ENCODE measurements around the gene KIFC1. TPM values are rescaled to one million over a fixed set of nuclear protein-coding genes. Genes with fewer than 3 reads are reported as not detected.

KIFC1 gene
- total and polyA plus RNA-seq, 2 of the 4 experiments (the other 2 are of a cell fraction): 33.9 to 40.6 TPM

- Histone ChIP-seq H3K9me3 (ENCODE audit: control insufficient read depth, insufficient read depth, low read length) (no peaks in the 10 kb centered on the region), H3K4me3 (ENCODE audit: insufficient read depth, low read depth, low read length) (no peak overlapping the region), H3K4me1 (ENCODE audit: control insufficient read depth, insufficient read depth, low read length) (no peaks in the 10 kb centered on the region), H2BK5ac (ENCODE audit: low read depth, low read length, poor library complexity, severe bottlenecking) (no peak overlapping the region), H3K9me1 (ENCODE audit: insufficient read depth, low read length) (no peaks in the 10 kb centered on the region; the same call in 1 of the 2 replicates), H2BK120ac (ENCODE audit: low read depth, low read length) (no peak overlapping the region), H4K20me1 (ENCODE audit: insufficient read depth, low read length) (no peaks in the 10 kb centered on the region), H3K27me3 (ENCODE audit: control insufficient read depth, insufficient read depth, low read length) (no peaks in the 10 kb centered on the region), H4K91ac (ENCODE audit: insufficient read depth, low read depth, low read length) (no peak overlapping the region), H2BK20ac (ENCODE audit: low read depth, low read length) (no peak overlapping the region), H3K4me2 (ENCODE audit: low read depth, low read length) (no peak overlapping the region), H3K4ac (ENCODE audit: low read depth, low read length) (no peak overlapping the region), H3K23ac (ENCODE audit: low read depth, low read length) (no peak overlapping the region), H3K14ac (replicated peaks; ENCODE audit: low read depth, low read length) (no peak overlapping the region), H3K18ac (ENCODE audit: low read depth, low read length) (no peak overlapping the region), H3K9ac (ENCODE audit: low read depth, low read length) (no peak overlapping the region), H3K36me3 (ENCODE audit: control insufficient read depth, insufficient read depth, low read length) (peaks cover 71% of the 10 kb centered on the region), H2BK15ac (ENCODE audit: low read depth, low read length) (no peak overlapping the region), H2AFZ (replicated peaks; ENCODE audit: low read length, poor library complexity) (no peak overlapping the region), H2AK9ac (replicated peaks; ENCODE audit: low read depth, low read length, poor library complexity) (no peak overlapping the region), H4K8ac (ENCODE audit: low read depth in 2 of 2, low read length in 2 of 2) (no peak overlapping the region), H4K5ac (ENCODE audit: low read depth, low read length) (no peak overlapping the region), H3K56ac (ENCODE audit: extremely low read depth, insufficient read depth, low read length) (no peak overlapping the region), H2AK5ac (ENCODE audit: low read depth, low read length) (no peak overlapping the region), H3K79me1 (ENCODE audit: low read depth in 1 of 2, low read length in 2 of 2) (peaks cover 0 to 9% of the 10 kb centered on the region in 2 experiments; a peak in 2 of 4 replicates), H3K27ac (ENCODE audit: insufficient read depth, low read length) (no peak overlapping the region)
- dilution Hi-C loops (cut with HindIII; ENCODE audit: low sequenced_read_pairs, unreplicated experiment) (no loop called here), in situ Hi-C loops (cut with MboI; ENCODE audit: low sequenced_read_pairs) (no loop called here), intact Hi-C loops (cut with micrococcal nuclease) (no loop called here)
- ATAC-seq (ENCODE audit: low read depth) (no peak), DNase-seq (no peak)
- POLR2A ChIA-PET (ENCODE audit: unreplicated experiment): no interaction called here
- no TSS peak for BruUV-seq (replicated peaks)
- TF ChIP-seq MAFK (IDR thresholded peaks at IDR 0.05; ENCODE audit: low read depth, low read length): no peak
- no peak for TF ChIP-seq NFE2L2 (IDR thresholded peaks at IDR 0.05; ENCODE audit: low read depth, low read length)
- no peak for TF ChIP-seq MXI1 (IDR thresholded peaks at IDR 0.05; ENCODE audit: borderline replicate concordance, low read depth, low read length)
- TF ChIP-seq FOS (IDR thresholded peaks at IDR 0.05; ENCODE audit: low read depth, low read length): no peak
- WGBS, 2 experiments (ENCODE audit: extremely low coverage in 2 of 2, insufficient read length in 1 of 2): 90% methylated on average over 2 of the region's 8 CpGs; no CpG with 5 or more reads in 1 of the 2 experiments
- CTCF ChIA-PET: no interaction called here
These were observed 50.7 kb downstream of the KIFC1 start for GRCh38 chr6:33442283-33442682.
